KG1 (cell line): ENCODE data around the gene MOCS2.

Experiments used
- DNase-seq: peaks from one replicate; lab custom pipeline; 2025; lab: John Stamatoyannopoulos, UW

Gene MOCS2

GRCh38 chr5:53092242-53092641 lies 17.3 kb downstream of the MOCS2 start:
- no peak for DNase-seq

GRCh38 chr5:53091289-53091688 lies 18.3 kb downstream of the MOCS2 start:
- DNase-seq = no peak

DNA sequence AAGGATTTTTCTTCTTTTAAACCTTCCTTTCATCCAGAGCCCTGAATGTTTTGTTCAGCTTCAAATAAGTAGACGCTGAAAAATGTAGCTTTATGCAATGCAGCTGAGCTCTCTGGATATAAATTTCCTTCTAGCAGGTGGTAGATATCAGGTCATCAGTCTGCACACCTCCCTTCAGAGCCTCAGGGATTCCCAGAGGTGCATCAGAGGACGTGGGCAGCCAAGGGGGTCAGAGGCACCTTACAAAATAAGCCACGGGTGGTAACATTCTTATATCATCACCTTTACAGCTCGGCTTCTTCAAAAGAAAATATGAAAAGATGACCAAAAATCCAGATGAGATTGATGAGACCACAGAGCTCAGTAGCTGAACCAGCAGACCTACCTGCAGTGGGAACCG lies 19.3 kb downstream of the MOCS2 start:
- no peak for DNase-seq

DNA sequence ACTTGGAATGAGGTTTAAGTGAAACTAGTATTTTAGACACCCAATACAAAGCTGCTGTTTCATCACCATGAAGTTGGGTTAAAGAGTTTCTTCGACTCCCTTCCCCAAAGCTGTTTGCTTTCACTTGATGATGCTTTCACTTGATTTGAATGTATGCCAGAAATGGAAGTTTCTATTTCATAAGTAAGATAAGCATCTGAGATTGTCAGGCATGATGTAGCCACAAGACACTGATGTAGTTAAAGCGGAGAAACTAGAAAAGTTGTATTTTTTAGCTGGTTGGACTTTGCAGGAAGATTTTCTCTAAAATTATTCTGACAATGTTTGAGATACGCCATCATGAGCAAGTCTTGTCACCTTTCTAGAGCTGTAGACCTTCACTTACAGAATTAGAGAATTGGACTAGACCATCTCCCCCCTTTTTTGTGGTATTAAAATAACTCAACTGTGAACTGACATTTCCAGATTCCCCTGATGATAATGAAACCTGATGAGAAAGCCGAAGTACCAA lies 20.0 kb downstream of the MOCS2 start:
- DNase-seq = no peak

GRCh38 chr5:53087621-53088121 lies 21.9 kb downstream of the MOCS2 start:
- DNase-seq = no peak

- DNase-seq = no peak
Measured at GRCh38 chr5:53087171-53087570, 22.4 kb downstream of the MOCS2 start.

GRCh38 chr5:53084546-53085255 lies 24.9 kb downstream of the MOCS2 start:
- DNase-seq = no peak

DNA sequence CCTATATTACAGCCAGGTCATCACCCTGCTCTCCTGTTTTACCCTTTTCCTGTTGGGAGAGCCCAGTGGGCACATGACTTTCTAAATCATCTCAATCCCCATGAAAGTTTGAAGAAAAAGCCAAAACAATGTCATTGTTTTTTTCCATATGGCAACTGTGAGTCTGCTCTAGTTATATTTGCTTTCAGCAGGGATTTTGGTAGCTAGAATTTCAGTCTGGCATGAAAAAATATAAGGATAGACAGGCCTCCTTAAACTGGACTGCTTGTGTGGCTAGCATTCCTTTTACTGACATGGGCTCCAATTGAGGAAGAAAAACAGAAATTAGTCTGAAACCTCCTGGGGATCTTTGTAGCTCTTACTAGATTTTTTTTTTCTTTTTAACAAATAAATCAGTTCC lies 25.6 kb downstream of the MOCS2 start:
- no peak for DNase-seq

DNA sequence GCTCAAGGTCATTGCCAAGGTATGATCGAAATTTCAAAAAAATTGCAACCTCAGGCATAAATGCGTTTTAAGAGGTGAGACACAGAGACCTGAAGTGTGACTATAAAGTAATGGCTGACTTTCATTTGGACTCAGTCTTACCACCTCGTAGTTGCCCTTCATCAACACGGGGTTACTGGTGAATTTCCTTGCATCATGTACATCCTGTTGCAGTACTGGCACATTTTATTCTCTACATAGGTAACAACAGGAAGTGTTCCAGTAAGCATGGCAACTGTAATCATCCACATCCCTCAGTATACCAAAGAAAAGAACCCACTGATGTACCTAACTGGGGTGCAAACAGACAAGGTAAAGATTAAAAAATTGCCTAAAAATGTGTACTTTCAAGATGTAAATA lies 29.3 kb downstream of the MOCS2 start:
- DNase-seq = no peak

DNA sequence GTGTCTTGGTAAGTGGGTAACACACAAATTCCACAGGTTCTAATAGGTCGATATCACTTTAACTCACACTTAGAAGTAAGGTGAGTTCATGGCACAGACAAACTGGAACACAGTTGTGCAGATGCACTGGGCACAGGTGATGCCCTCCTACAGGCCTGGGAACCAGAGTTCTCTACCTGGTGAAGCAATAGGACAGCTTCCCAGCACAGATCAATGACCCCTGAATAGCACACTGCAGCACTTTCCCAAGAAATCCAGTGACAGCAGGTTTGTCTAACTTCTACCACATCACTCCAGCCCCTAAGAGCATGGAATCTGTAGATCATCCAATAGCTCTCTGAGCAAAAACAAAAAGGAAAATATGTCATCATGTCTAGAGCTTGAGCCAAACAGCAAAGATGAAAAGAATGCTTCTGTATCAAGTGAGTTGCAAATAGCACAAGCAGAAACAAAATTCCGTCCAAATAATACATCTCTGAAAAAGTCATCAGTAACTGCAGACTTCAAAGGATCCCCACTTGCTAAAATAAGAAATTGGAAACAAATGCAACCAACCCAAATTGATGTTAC lies 33.5 kb downstream of the MOCS2 start:
- DNase-seq = no peak

- no peak for DNase-seq
Measured at GRCh38 chr5:53073348-53073747, 36.2 kb downstream of the MOCS2 start.

GRCh38 chr5:53071738-53072137 lies 37.8 kb downstream of the MOCS2 start:
- DNase-seq = no peak

DNA sequence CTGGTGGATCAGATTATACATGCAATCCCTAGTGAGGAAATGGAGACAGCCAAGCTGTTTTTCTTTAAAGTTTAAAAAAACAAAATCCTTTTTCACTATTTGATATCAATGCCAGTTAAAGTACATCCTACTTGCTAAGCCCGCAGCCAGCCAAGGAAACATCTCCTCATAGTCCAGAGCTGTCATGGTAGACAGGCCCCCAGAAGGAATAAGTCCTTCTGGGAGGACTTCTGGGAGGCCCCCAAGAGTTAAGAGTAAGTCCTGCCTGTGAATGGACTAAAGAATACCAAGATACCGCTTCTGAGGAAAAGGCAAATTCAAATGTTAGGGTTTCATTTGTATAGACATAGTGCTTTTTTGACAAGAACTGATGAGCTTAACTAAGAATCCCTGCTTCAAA lies 38.3 kb downstream of the MOCS2 start:
- no peak for DNase-seq

- no peak for DNase-seq
Measured at GRCh38 chr5:53069626-53070025, 39.9 kb downstream of the MOCS2 start.

- DNase-seq = no peak
Measured at GRCh38 chr5:53068291-53068836, 41.2 kb downstream of the MOCS2 start.

GRCh38 chr5:53067641-53068040 lies 41.9 kb downstream of the MOCS2 start:
- no peak for DNase-seq

DNA sequence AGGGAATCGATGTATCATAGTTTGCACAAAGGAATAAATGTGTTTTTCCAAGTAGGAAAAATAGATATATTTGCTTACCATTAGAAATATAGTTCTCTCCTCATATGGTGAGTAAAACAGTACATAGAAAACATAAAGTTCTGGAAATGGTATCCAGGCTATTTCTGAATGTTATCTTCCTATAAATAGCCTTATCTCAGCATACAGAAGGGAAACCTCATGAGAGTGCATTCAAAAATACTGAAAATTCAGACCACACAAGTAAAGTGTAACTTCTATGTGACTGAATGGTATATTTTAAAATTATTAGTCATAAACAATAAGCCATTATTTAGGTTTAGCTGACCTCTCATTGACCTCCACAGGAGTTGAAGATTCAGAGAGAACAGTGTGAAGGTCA lies 43.5 kb downstream of the MOCS2 start:
- no peak for DNase-seq

DNA sequence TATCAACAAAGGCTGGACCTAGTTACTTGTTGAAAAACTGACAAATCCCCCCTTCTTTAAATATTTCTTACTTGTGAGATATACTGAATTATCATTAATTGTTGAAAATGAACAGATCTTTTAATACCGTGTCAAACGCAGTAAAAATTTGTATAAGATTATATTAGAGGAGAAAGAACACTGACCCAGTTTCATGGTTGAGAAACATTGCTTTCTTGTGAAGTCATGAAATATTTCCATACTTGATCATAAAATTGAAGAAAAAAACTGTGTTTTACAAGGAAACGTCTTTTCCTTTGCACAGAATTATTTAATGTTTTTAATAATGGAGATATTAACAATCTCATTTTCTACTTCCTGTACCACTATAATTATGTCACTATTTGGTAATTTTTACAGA lies 45.8 kb downstream of the MOCS2 start:
- DNase-seq = no peak

GRCh38 chr5:53063176-53063575 lies 46.4 kb downstream of the MOCS2 start:
- DNase-seq = no peak

DNA sequence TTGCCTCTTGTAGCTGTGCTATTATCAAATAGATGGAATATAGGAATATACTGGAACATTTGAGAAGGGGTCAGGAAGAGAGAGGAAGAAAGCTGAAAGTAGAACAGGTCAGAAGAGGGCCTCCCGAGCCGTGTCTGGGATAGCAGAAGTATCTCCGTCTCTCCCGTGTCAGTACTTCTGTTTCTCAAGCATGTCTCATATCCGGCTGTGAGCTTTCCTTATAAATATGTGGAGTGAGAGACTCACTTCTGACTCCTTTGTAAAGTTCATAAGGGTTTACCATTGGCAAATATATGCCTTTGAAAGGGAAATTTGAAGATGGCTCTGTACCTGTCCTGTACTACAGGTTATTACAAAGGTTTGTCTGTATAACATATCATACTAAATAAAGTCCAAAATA lies 50.3 kb downstream of the MOCS2 start:
- DNase-seq = no peak

DNA sequence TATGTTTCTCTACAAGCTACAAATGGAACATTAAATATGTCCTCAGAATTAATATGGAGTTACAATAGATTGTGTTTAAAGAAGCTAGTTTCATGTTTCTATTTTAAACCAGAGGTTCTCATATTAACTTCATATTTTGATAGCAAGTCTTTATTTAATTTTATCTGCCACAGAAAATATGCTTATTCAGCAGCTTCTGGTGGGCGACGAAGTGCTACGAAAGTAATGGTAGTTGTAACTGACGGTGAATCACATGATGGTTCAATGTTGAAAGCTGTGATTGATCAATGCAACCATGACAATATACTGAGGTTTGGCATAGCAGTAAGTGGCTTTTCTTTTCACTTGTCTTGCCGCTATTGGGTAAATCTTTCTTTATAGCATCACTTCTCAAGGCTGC lies 54.2 kb downstream of the MOCS2 start:
- DNase-seq = no peak

GRCh38 chr5:53053364-53053763 lies 56.2 kb downstream of the MOCS2 start:
- no peak for DNase-seq

- no peak for DNase-seq
Measured at GRCh38 chr5:53052499-53052898, 57.1 kb downstream of the MOCS2 start.
